ENCODE results near the gene FRRS1. TPM values are rescaled to one million over a fixed set of nuclear protein-coding genes. Genes with fewer than 3 reads are reported as not detected.

The FRRS1 gene
- total RNA-seq, 2 experiments from 2014 or later, result 0.33 to 1.1 TPM

DNA sequence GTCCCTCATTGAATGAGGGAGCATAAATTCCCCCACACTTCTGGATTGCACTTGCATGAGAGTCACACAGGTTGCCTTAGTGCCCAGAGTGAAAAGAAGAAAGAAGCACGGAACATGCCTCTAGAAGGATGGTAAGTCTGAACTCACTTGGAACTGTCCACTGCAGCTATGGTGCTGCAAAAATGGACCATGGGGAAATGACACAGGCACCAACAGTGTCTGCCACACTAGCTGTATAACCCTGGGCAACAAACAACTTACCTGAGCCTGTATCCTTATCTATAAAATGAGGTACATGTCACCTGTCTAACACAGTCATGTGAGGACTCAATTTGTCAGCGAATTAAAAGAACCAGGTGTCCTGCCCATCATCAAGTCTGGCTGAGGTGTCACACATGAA is 69.8 kb downstream of the FRRS1 start:
- Mint-ChIP-seq H3K4me3 (no peak overlapping the region), H3K4me1 (ENCODE audit: low read depth) (no peaks in the 10 kb centered on the region), H3K27me3 (peaks cover 65% of the 10 kb centered on the region), H3K36me3 (ENCODE audit: low read depth) (no peaks in the 10 kb centered on the region), H3K9me3 (no peaks in the 10 kb centered on the region), H3K27ac (no peak overlapping the region)
- CTCF ChIA-PET, result no interaction called here
- no peak overlapping the region for H3K4me3 ChIP-seq (ENCODE audit: low read length)
- ATAC-seq (ENCODE audit: poor library complexity), result no peak
- peaks cover 8 to 16% of the 10 kb centered on the region in 2 experiments for H3K27me3 ChIP-seq (ENCODE audit: control insufficient read depth in 1 of 2, insufficient read depth in 2 of 2, low read length in 2 of 2)
- intact Hi-C loops (cut with DNase I, micrococcal nuclease), result no loop called here
- no peak for DNase-seq
- no peak overlapping the region for H3K27ac ChIP-seq (ENCODE audit: low read depth in 1 of 2, low read length in 2 of 2)
- H3K9me3 ChIP-seq (ENCODE audit: control insufficient read depth in 1 of 2, insufficient read depth in 1 of 2, low read length in 2 of 2), result no peaks in the 10 kb centered on the region
- no peaks in the 10 kb centered on the region for H3K4me1 ChIP-seq (ENCODE audit: insufficient read depth, low read length)
- TF ChIP-seq, protein P1, sequence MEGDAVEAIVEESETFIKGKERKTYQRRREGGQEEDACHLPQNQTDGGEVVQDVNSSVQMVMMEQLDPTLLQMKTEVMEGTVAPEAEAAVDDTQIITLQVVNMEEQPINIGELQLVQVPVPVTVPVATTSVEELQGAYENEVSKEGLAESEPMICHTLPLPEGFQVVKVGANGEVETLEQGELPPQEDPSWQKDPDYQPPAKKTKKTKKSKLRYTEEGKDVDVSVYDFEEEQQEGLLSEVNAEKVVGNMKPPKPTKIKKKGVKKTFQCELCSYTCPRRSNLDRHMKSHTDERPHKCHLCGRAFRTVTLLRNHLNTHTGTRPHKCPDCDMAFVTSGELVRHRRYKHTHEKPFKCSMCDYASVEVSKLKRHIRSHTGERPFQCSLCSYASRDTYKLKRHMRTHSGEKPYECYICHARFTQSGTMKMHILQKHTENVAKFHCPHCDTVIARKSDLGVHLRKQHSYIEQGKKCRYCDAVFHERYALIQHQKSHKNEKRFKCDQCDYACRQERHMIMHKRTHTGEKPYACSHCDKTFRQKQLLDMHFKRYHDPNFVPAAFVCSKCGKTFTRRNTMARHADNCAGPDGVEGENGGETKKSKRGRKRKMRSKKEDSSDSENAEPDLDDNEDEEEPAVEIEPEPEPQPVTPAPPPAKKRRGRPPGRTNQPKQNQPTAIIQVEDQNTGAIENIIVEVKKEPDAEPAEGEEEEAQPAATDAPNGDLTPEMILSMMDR (IDR thresholded peaks at IDR 0.05), result no peak
- POLR2A ChIA-PET, result no interaction called here
- H3K36me3 ChIP-seq (ENCODE audit: insufficient read depth, low read length), result no peaks in the 10 kb centered on the region

DNA sequence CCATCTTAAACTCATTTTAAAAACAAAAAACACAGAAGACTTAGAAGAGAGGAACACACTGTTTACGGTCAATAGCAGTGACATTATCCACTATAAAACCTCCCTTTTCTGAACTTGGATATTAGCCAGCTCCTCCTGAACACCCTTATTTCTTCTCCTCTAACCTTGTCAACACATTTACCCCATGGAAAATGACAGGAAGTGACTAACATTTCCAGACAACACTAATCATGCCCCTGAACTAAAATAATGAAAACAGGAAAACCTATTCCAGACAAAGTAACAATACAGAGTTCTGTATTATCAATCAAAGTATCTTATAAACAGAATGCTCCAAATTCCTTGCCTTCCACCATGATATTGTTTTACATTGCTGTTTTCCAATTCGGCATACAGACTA is 75.3 kb downstream of the FRRS1 start:
- no peaks in the 10 kb centered on the region for H3K36me3 Mint-ChIP-seq (ENCODE audit: low read depth)
- H3K27ac Mint-ChIP-seq, result no peak overlapping the region
- no peak overlapping the region for H3K4me3 Mint-ChIP-seq
- peaks cover 45% of the 10 kb centered on the region for H3K27me3 Mint-ChIP-seq
- Histone ChIP-seq H3K4me1 (ENCODE audit: insufficient read depth, low read length) (no peaks in the 10 kb centered on the region), H3K36me3 (ENCODE audit: insufficient read depth, low read length) (no peaks in the 10 kb centered on the region), H3K4me3 (ENCODE audit: low read length) (no peak overlapping the region), H3K27me3 (ENCODE audit: control insufficient read depth in 1 of 2, insufficient read depth in 2 of 2, low read length in 2 of 2) (peaks cover 8 to 20% of the 10 kb centered on the region in 2 experiments), H3K9me3 (ENCODE audit: control insufficient read depth in 1 of 2, insufficient read depth in 1 of 2, low read length in 2 of 2) (no peaks in the 10 kb centered on the region), H3K27ac (ENCODE audit: low read depth in 1 of 2, low read length in 2 of 2) (no peak overlapping the region)
- POLR2A ChIA-PET, result no interaction called here
- ATAC-seq (ENCODE audit: poor library complexity) (no peak), DNase-seq (no peak)
- CTCF ChIA-PET, result no interaction called here
- intact Hi-C loops (cut with DNase I, micrococcal nuclease), result no loop called here
- H3K9me3 Mint-ChIP-seq, result no peaks in the 10 kb centered on the region
- TF ChIP-seq, protein P1 (IDR thresholded peaks at IDR 0.05), result no peak
- H3K4me1 Mint-ChIP-seq (ENCODE audit: low read depth), result no peaks in the 10 kb centered on the region

DNA sequence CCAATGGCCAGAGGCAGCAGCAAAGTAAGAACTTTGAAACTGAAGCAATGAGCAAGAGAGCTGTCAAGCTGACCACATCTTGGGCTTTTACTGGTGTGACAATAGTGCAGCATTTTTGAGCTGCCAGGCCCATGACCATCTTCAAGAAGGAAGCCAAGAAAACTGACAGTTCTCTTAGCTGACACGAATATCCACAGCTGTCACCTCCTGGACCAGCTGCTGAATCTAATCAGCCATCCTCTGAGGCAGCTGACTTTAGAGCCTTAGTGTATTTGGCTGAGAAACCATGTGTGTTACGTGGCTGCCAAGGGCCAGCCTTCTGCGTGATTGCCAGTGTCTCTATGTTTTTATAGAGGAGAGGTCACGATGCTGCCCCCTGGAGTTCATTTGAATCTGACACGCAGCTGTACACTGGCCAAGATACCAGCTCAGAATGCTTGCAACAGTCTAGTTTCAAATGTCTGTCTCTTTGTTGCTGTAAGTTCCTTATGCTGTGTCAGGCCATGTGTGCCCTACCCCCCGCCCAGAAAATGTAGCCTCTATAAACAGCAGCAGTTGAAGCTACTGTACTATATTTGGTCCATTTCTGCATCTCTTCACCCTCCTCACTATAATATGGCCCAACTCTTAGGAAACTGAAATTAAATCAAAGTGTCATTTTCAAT is 80.8 kb downstream of the FRRS1 start:
- H3K9me3 ChIP-seq (ENCODE audit: control insufficient read depth in 1 of 2, insufficient read depth in 1 of 2, low read length in 2 of 2), result no peaks in the 10 kb centered on the region
- no peaks in the 10 kb centered on the region for H3K4me1 ChIP-seq (ENCODE audit: insufficient read depth, low read length)
- Mint-ChIP-seq H3K27ac (no peak overlapping the region), H3K4me3 (no peak overlapping the region), H3K36me3 (ENCODE audit: low read depth) (no peaks in the 10 kb centered on the region), H3K4me1 (ENCODE audit: low read depth) (no peaks in the 10 kb centered on the region), H3K27me3 (peaks cover 8% of the 10 kb centered on the region), H3K9me3 (no peaks in the 10 kb centered on the region)
- H3K27me3 ChIP-seq (ENCODE audit: control insufficient read depth in 1 of 2, insufficient read depth in 2 of 2, low read length in 2 of 2), result no peaks in the 10 kb centered on the region
- no peak overlapping the region for H3K4me3 ChIP-seq (ENCODE audit: low read length)
- intact Hi-C loops (cut with DNase I, micrococcal nuclease), result no loop called here
- H3K36me3 ChIP-seq (ENCODE audit: insufficient read depth, low read length), result no peaks in the 10 kb centered on the region
- POLR2A ChIA-PET, result no interaction called here
- no peak overlapping the region for H3K27ac ChIP-seq (ENCODE audit: low read depth in 1 of 2, low read length in 2 of 2)
- CTCF ChIA-PET, result interaction anchor here (1.3 kb wide), 1 partner anchor 891 kb away, joined by 3 read pairs; no protein-coding TSS in a partner anchor
- ATAC-seq (ENCODE audit: poor library complexity) (no peak), DNase-seq (peak in 10 of 14 experiments; percentile 3 to 53 (median 8))
- TF ChIP-seq, protein P1 (IDR thresholded peaks at IDR 0.05), result peak; percentile 36
